ENCODE data around the gene ADISSP. TPM values are rescaled to one million over a fixed set of nuclear protein-coding genes. Genes with fewer than 3 reads are reported as not detected.

ADISSP gene
- total RNA-seq, 1 donor from 2014 or later, result 43.2 TPM

DNA sequence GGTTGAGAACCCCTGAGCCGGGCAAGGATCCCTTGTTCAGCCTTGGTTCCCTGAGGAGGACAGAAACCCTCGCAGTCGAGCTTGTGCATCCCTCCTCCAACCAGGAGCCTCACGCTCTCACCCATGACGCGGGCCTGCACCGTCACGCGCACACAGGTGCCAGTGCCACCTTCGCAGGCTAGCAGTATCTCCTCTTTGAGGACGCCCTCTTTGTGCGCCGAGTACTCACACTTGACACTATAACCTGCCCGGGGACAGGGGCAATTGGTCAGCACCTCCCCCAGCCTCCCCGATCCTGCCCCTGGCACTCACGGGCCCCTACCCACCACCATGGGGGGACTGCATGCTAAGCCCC is 13.3 kb downstream of the ADISSP start:
- no peaks in the 10 kb centered on the region for H3K4me1 Mint-ChIP-seq (ENCODE audit: low read depth, unreplicated experiment)
- no peak overlapping the region for H3K4me3 Mint-ChIP-seq (ENCODE audit: unreplicated experiment)
- Histone ChIP-seq H3K9me3 (ENCODE audit: insufficient read depth, low read depth, low read length) (no peaks in the 10 kb centered on the region), H3K27ac (ENCODE audit: low read depth, low read length) (no peak overlapping the region), H3K36me3 (ENCODE audit: insufficient read depth, low read length) (no peaks in the 10 kb centered on the region), H3K9ac (ENCODE audit: low read length) (no peak overlapping the region), H3K27me3 (ENCODE audit: insufficient read depth, low read length) (peaks cover 13% of the 10 kb centered on the region), H3K4me3 (ENCODE audit: insufficient read depth, low read depth, low read length) (no peak overlapping the region), H4K20me1 (ENCODE audit: insufficient read depth, low read length) (peaks cover 20% of the 10 kb centered on the region), H2AFZ (ENCODE audit: low read depth, low read length) (no peak overlapping the region), H3K4me2 (ENCODE audit: low read length) (no peak overlapping the region), H3K79me2 (ENCODE audit: insufficient read depth, low read length) (no peaks in the 10 kb centered on the region), H3K4me1 (ENCODE audit: insufficient read depth, low read length) (peaks cover 5% of the 10 kb centered on the region)
- FAIRE-seq, result no peak
- TF ChIP-seq, protein P1, sequence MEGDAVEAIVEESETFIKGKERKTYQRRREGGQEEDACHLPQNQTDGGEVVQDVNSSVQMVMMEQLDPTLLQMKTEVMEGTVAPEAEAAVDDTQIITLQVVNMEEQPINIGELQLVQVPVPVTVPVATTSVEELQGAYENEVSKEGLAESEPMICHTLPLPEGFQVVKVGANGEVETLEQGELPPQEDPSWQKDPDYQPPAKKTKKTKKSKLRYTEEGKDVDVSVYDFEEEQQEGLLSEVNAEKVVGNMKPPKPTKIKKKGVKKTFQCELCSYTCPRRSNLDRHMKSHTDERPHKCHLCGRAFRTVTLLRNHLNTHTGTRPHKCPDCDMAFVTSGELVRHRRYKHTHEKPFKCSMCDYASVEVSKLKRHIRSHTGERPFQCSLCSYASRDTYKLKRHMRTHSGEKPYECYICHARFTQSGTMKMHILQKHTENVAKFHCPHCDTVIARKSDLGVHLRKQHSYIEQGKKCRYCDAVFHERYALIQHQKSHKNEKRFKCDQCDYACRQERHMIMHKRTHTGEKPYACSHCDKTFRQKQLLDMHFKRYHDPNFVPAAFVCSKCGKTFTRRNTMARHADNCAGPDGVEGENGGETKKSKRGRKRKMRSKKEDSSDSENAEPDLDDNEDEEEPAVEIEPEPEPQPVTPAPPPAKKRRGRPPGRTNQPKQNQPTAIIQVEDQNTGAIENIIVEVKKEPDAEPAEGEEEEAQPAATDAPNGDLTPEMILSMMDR (IDR thresholded peaks at IDR 0.05; ENCODE audit: insufficient read depth, low read depth, low read length), result no peak
- TF ChIP-seq EZH2 (IDR thresholded peaks at IDR 0.05; ENCODE audit: insufficient read depth, low read length), result no peak
- H3K27me3 Mint-ChIP-seq (ENCODE audit: low read depth, unreplicated experiment), result peaks cover 20% of the 10 kb centered on the region
- H3K27ac Mint-ChIP-seq (ENCODE audit: unreplicated experiment), result no peak overlapping the region
- no peak for DNase-seq (ENCODE audit: low read depth)
- peaks cover 4% of the 10 kb centered on the region for H3K9me3 Mint-ChIP-seq (ENCODE audit: unreplicated experiment)
- peaks cover 11% of the 10 kb centered on the region for H3K36me3 Mint-ChIP-seq (ENCODE audit: low read depth, unreplicated experiment)

DNA sequence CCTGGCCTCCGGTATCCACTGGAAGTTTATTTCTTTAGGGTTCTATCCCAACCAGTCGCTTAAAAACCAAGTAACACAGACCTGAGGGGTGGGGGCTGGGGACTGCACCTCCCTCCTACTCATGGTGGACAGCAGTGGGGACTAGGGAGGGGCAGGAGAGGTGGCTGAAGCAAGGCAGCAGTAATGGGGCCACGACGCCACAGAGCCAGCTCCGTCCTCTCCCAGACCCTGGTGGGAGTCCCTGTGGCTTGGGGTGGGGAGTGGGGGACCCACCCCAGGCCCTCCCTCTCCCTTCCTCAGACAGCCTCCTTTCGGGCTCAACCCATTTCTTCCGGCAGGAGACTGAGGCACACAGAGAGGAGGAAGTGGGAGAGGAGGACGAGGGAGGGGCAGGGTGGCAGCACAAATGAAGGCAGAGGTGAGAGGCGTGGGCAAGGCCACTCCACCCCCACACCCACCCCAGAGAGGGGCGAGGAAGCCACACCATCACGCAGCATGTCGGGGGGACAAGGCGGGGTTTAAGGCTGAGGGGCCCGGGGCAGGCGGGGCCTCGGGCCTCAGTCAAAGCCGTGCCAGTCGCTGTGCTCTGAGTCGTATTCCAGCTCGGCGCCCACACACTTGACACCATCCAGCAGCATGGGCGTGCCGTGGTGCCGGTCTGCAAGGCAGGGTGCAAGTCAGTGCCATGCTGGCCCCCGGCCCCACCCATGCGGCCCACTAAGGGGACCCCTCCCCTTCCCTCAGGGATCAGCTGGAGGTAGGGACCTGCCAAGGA is 13.9 kb downstream of the ADISSP start:
- Histone ChIP-seq H3K4me3 (ENCODE audit: insufficient read depth, low read depth, low read length) (no peak overlapping the region), H4K20me1 (ENCODE audit: insufficient read depth, low read length) (peaks cover 20% of the 10 kb centered on the region), H3K4me2 (ENCODE audit: low read length) (no peak overlapping the region), H3K36me3 (ENCODE audit: insufficient read depth, low read length) (no peaks in the 10 kb centered on the region), H2AFZ (ENCODE audit: low read depth, low read length) (no peak overlapping the region), H3K9me3 (ENCODE audit: insufficient read depth, low read depth, low read length) (no peaks in the 10 kb centered on the region), H3K27ac (ENCODE audit: low read depth, low read length) (no peak overlapping the region), H3K9ac (ENCODE audit: low read length) (no peak overlapping the region), H3K4me1 (ENCODE audit: insufficient read depth, low read length) (peaks cover 5% of the 10 kb centered on the region), H3K79me2 (ENCODE audit: insufficient read depth, low read length) (no peaks in the 10 kb centered on the region), H3K27me3 (ENCODE audit: insufficient read depth, low read length) (peaks cover 13% of the 10 kb centered on the region)
- Mint-ChIP-seq H3K27ac (ENCODE audit: unreplicated experiment) (no peak overlapping the region), H3K4me3 (ENCODE audit: unreplicated experiment) (no peak overlapping the region), H3K27me3 (ENCODE audit: low read depth, unreplicated experiment) (peaks cover 26% of the 10 kb centered on the region), H3K36me3 (ENCODE audit: low read depth, unreplicated experiment) (peaks cover 11% of the 10 kb centered on the region), H3K4me1 (ENCODE audit: low read depth, unreplicated experiment) (no peaks in the 10 kb centered on the region), H3K9me3 (ENCODE audit: unreplicated experiment) (peaks cover 4% of the 10 kb centered on the region)
- FAIRE-seq (no peak), DNase-seq (ENCODE audit: low read depth) (no peak)
- TF ChIP-seq EZH2 (IDR thresholded peaks at IDR 0.05; ENCODE audit: insufficient read depth, low read length), result no peak
- TF ChIP-seq, protein P1 (IDR thresholded peaks at IDR 0.05; ENCODE audit: insufficient read depth, low read depth, low read length), result no peak

GRCh38 chr20:3753098-3753497 is 14.5 kb downstream of the ADISSP start:
- no peak overlapping the region for H3K4me3 Mint-ChIP-seq (ENCODE audit: unreplicated experiment)
- H3K9me3 ChIP-seq (ENCODE audit: insufficient read depth, low read depth, low read length), result no peaks in the 10 kb centered on the region
- H3K9me3 Mint-ChIP-seq (ENCODE audit: unreplicated experiment), result peaks cover 4% of the 10 kb centered on the region
- no peak overlapping the region for H3K27ac ChIP-seq (ENCODE audit: low read depth, low read length)
- H3K4me1 ChIP-seq (ENCODE audit: insufficient read depth, low read length), result peaks cover 5% of the 10 kb centered on the region
- H3K27me3 Mint-ChIP-seq (ENCODE audit: low read depth, unreplicated experiment), result peaks cover 31% of the 10 kb centered on the region
- H3K4me3 ChIP-seq (ENCODE audit: insufficient read depth, low read depth, low read length), result no peak overlapping the region
- H2AFZ ChIP-seq (ENCODE audit: low read depth, low read length), result no peak overlapping the region
- no peaks in the 10 kb centered on the region for H3K4me1 Mint-ChIP-seq (ENCODE audit: low read depth, unreplicated experiment)
- DNase-seq (ENCODE audit: low read depth) (peak; percentile 32), FAIRE-seq (peak; percentile 41)
- no peaks in the 10 kb centered on the region for H3K36me3 ChIP-seq (ENCODE audit: insufficient read depth, low read length)
- TF ChIP-seq, protein P1 (IDR thresholded peaks at IDR 0.05; ENCODE audit: insufficient read depth, low read depth, low read length), result peak; percentile 62
- TF ChIP-seq EZH2 (IDR thresholded peaks at IDR 0.05; ENCODE audit: insufficient read depth, low read length), result no peak
- H3K36me3 Mint-ChIP-seq (ENCODE audit: low read depth, unreplicated experiment), result peaks cover 11% of the 10 kb centered on the region
- H3K79me2 ChIP-seq (ENCODE audit: insufficient read depth, low read length), result no peaks in the 10 kb centered on the region
- H4K20me1 ChIP-seq (ENCODE audit: insufficient read depth, low read length), result peaks cover 20% of the 10 kb centered on the region
- H3K27ac Mint-ChIP-seq (ENCODE audit: unreplicated experiment), result no peak overlapping the region
- no peak overlapping the region for H3K9ac ChIP-seq (ENCODE audit: low read length)
- no peak overlapping the region for H3K4me2 ChIP-seq (ENCODE audit: low read length)
- peaks cover 13% of the 10 kb centered on the region for H3K27me3 ChIP-seq (ENCODE audit: insufficient read depth, low read length)
